GM18951 (cell line): ENCODE results near the gene PGLYRP4.

Source experiments
- POLR2A ChIP-seq: IDR thresholded peaks from 4 replicates; pipeline ENCODE4 v1.6.1; 2011; ENCODE audit warnings: mild to moderate bottlenecking; ENCODE audit not compliant: insufficient read length, insufficient read depth; ENCODE audit errors: extremely low read depth
- in situ Hi-C: fragments of 300-500 bp; cut with MboI; formaldehyde crosslinking; loops from one replicate; pipeline ENCODE4 v1.12.0; 2022; ENCODE audit warnings: low sequenced_read_pairs, mixed read lengths, inconsistent platforms; ENCODE audit not compliant: unreplicated experiment

PGLYRP4 gene

DNA sequence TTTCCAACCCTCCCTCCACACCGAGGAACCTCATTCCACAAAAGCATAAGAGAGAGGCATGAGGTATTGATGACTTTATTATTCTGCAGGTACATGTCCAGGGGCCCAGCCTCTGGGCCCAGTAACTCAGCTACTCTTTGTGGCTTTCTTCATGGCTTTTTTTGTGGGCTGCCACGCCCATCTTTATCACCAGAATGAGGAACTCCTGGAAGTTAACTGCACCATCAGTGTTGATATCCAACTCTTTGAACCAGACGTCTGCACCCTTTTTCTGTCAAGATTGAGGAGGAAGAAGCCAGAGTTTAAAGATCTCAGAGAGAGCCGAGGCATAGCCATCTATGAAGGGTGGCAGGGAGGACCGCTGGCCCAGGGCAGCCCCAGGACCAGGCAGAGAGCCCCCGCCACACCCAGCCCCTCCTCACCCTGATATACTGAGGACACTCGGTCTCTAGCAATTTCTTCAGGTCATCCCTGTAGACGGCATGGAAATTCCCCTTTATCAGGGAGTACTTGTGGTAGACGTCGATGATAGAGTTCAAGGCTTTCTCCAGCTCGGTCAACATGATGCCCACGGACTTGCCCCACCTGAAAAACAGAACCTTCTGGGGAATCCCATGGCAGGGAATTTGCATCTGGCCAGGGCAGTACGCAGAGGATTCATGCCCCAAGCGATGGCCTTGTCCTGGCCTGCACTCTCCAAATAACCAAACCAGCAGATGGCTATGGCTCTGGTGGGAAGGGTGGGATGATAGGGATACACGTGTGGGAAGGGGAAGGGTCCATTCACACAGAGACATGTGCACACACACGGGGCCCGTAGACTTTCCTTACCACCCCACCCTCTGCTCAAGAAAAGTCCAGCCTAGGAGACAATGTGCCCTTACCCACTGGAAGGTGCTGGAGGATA, 41.6 kb upstream of the PGLYRP4 start:
- TF ChIP-seq POLR2A: no peak
- in situ Hi-C loops: no loop called here

DNA sequence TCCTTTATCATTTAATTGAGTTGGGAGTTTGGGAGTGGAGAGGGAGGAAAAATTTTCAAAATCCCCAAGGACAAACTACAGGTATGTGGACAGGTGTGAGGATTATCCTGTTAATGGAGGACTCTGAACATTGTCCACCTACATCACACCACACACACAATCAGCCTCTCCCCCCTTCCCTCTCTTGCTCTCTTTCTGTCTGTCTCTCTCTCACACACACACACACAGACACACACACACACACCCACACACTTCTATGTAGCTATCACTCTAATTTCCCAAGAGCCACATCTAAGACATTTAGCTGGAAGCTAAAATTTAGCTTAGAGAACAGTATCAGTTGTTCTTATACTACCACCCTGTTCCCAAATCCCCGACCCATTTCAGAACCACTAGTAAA, 40.8 kb upstream of the PGLYRP4 start:
- TF ChIP-seq POLR2A: no peak
- in situ Hi-C loops: no loop called here

DNA sequence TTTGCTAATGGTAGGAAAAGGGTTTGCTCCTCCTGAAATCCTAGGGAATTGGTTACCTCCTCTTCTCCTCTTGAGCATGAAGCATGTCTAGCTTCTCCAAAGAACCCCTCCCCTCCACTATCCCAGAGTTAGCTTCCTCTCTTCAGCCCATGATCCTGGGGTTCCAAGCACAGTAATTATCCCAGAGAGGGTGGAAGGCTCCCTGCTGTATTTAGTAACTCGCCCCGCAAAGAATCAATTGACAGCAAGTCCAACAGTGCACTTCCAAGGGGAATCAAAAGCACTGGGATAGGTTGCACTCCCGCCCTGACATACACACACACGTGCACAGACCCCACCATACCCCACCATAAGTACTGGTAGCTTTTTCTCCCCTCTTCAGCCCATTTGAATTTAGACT, 39.1 kb upstream of the PGLYRP4 start:
- TF ChIP-seq POLR2A: no peak
- in situ Hi-C loops: no loop called here

DNA sequence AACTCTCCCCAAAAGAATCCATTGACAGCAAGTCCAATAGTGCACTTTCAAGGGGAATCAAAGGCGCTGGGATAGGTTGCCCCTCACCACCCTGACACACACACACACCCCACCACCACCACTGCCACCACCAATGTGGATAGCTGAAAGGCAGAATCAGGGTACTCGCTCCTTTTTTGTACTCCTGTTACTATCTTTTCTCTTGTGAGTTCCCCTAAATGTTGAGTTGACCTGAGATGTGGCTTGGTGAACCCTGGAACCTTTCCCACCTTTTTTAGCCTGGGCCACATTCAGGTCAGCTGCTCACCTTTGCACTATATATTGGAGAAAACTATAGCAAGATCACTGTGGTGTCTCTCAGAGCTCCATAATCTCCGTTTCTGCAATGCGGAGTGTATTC, 38.4 kb upstream of the PGLYRP4 start:
- in situ Hi-C loops: no loop called here
- no peak for TF ChIP-seq POLR2A

DNA sequence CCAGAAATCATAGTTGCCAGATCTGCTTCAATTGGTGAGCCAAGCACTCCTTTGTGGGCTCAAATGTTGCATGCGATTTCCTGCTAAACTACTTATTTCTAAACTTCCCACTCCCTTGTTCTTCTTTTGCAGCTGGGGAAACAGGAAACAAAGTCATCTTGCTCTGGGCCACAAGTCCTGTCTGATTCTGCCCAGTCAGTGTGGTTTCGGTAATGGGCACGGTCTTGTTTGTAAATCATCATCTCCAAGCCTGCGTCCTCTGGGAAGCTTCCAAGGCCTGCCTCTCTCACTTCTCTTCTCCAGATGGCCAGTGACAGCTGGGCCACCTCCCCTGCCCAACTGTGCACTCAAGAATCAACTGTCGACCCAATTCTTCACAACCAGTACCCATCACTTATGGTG, 37.9 kb upstream of the PGLYRP4 start:
- no peak for TF ChIP-seq POLR2A

DNA sequence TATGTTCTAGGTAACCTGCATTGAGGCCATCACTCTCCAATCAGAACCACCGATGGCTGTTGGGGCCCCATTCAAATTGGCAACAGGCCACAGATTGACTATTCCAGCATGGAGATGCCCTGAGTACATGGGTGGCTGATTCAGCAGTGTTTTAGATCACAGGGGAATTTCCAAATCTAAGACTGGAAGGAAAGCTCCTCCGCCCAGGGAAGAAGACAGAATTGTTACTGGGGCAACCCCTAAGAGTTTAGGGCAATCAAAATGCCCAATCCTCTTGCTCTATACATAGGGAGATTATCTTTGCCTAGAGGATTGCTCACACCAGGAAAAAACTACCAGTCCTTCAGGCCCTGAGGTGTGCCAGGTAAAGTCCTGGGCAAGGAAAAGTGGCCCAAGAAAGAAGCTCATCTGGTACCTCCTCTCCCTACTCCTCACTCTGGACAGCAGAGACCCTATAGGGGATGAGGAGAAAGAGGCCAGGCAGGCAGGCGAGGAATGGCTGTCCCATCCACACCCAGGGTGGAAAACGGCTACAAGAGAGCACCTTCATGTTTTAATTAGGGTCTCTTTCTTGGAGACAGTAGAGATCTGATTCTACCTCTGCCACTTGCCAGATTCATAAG, 36.4 kb upstream of the PGLYRP4 start:
- in situ Hi-C loops: no loop called here
- TF ChIP-seq POLR2A: no peak

More for the DNA sequence above, 37.9 kb upstream of the PGLYRP4 start:
- in situ Hi-C loops: no loop called here

DNA sequence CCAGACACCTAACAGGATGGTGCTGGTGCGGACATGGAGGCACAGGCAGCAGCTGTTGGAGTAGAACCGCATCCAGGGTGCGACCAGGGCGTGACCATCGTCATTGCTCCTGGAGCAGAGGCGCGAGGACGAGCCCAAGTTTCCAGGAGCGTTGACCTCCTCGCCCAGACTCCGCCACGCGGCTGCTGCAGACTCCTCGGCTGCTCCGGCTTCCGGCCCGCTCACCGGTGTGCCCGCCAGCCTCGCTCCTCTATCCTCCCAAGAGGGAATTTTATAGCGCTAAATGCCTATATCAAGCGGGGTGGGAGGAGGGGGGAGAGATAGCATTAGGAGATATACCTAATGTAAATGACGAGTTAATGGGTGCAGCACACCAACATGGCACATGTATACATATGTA, 32.1 kb upstream of the PGLYRP4 start:
- in situ Hi-C loops: no loop called here

DNA sequence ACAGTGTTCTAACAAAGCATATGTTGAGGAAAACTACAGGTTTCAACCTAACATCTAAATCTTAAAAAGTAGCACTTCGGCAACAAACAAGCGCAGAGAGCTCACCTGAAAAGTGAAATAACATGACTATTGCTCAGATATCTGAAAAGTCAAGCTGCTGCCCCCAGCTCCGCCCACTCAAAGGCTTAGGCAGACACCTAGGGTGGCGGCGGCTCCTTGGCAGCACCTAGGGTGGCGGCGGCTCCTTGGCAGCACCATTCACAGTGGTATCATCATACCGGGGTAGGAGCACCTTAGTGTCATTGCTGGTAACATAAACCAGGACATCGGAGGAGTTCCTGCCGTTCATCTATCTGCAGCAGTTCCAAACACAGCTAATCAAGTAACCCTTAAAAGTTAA, 30.9 kb upstream of the PGLYRP4 start:
- in situ Hi-C loops: no loop called here
- TF ChIP-seq POLR2A: no peak

More for the DNA sequence above, 32.1 kb upstream of the PGLYRP4 start:
- TF ChIP-seq POLR2A: no peak

DNA sequence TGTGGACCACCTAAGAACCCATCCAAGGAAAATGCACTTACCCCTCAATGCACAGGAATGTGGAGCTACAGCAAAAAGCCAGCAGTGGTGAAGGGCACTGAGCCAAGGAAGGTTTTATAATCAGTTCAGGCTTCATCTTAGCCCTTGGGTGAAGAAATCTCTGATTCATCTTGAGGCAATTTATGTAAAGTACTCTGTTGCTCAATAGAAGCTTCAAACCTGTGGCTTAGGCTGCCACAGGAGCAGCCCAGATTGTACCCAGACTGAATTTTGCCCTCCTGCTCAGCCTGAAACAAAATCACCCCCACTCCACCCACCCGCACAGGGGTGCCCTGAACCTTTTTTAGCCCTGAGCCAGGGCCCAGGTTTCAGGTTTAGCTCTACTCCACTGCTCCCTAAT, 26.9 kb upstream of the PGLYRP4 start, which contains the start of gene S100A12:
TSS of gene S100A12 (minus strand) at position 111 of the 400 bp plus-strand sequence. CDS start 1,029 bp downstream, outside the sequence.
- in situ Hi-C loops: no loop called here
- TF ChIP-seq POLR2A: no peak

DNA sequence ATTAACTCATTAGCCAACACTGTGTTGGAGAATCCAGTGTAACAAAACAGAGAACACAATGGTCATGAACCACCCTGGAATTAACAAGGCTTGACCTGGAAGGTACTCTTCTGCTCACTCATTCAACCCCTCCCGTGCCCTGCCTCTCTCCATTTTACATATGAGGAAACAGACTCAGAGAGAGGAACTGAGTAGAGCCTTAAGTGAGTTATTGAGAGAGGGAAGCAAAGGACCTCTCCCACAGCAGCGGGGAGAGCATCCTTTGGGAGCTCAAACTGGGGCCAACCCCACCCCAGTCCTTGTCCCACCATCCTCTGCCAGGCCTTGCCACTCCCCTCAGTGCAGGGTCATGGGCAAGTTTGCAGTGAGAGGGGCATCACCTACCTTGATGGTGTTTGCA, 25.4 kb upstream of the PGLYRP4 start:
- in situ Hi-C loops: no loop called here
- no peak for TF ChIP-seq POLR2A

DNA sequence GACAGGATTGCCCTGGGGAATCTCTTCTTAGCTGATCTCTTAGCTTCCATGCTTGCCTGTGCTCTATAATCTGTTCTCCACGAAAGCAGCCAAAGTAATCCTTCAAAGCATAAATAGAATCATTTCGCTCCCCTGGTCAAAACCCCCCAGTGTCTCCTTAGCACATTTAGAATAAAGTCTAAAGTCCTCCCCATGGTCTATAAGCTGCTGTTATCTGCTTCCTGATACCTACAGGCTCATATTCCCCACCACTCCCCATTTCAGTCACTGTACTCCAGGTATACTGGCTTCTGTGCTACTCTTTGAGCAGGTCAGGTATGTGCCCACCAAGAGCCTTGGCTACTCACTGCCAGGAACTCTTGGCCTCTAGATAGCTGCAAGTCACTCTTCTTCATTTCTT, 23.9 kb upstream of the PGLYRP4 start:
- no peak for TF ChIP-seq POLR2A
- in situ Hi-C loops: no loop called here

DNA sequence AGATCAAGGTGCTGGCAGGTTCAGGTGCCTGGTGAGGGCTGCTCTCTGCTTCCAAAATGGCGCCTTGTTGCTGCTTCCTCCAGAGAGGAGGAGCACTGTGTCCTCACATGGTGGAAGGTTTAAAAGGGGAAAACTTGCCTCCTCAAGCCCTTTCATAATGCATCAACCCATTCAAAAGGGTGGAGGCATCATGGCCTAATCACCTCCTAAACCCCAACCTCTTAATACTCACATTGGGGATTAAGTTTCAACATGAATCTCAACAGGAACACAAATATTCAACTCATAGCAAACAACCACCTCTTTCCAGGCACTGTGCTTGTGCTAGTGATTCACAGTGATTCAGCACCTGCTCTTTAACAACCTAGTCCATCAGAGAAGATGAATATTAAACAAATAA, 22.6 kb upstream of the PGLYRP4 start:
- no peak for TF ChIP-seq POLR2A
- in situ Hi-C loops: no loop called here

DNA sequence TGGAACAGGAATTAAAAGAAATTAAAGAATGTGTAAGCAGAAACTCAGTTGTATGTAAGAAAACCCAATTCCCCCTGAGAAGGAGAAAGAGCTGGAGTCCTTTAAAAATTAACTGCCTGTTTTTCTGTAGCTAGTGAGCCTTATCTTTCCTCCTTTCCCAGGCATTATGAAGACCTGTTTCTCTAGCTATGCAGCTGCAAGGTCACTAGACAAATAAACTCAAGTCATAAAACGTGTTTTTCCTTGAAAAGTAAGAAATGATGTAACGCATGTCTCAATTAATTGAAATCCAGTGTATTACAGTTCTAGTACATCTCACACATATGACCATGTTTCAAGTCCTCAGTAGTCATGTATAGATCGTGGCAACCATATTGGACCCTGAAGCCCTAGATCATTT, 21.5 kb upstream of the PGLYRP4 start:
- in situ Hi-C loops: no loop called here

DNA sequence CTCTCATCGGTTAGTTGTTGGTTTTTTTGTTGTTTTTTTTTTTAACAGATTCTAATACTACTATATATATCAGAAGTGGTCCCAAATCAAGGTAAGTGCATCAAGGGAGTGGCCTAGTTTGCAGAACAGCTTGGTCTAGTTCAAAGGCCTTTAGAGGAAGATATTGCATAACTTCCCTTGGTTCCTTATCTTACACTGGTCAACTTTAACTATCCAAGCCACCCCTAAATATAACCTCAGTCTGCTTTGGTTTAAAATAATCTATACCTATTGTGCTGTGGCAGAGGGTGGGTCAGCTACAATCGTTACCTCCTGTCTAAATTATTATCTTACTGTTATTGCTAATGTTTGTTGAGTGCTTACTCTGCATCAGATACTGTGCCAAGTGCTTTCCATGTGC, 19.9 kb upstream of the PGLYRP4 start:
- TF ChIP-seq POLR2A: no peak
- in situ Hi-C loops: loop anchor here (10.0 kb wide), 1 partner anchor 116 kb away; no protein-coding TSS in a partner anchor

More for the DNA sequence above, 21.5 kb upstream of the PGLYRP4 start:
- TF ChIP-seq POLR2A: no peak

DNA sequence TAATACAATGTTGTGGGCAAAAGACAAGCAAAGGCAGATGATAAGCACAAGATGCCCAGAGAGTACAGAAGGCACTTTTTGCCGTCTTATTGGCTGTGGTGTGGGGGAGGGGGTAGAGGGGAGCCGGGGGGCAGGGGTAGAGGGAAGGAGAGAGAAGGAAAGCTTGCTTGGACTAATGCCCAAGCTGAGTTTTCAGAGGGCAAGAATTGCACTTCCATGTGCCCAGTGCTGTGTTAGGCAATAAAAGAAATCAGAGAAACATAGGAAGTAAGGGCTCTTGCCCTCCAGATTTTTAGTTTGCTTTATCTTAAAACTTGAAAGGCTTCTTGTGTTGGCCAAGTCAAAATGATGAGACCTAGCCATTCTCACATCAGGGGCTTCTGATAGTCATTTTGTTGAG, 18.4 kb upstream of the PGLYRP4 start:
- in situ Hi-C loops: loop anchor here (10.0 kb wide), 1 partner anchor 118 kb away; no protein-coding TSS in a partner anchor
- TF ChIP-seq POLR2A: no peak
